ENCODE results near the gene CLCN1. TPM values are rescaled to one million over a fixed set of nuclear protein-coding genes. Genes with fewer than 3 reads are reported as not detected.

CLCN1 gene
- total RNA-seq, 2 experiments from 2014 or later: 0.06 TPM; not detected in 1

DNA sequence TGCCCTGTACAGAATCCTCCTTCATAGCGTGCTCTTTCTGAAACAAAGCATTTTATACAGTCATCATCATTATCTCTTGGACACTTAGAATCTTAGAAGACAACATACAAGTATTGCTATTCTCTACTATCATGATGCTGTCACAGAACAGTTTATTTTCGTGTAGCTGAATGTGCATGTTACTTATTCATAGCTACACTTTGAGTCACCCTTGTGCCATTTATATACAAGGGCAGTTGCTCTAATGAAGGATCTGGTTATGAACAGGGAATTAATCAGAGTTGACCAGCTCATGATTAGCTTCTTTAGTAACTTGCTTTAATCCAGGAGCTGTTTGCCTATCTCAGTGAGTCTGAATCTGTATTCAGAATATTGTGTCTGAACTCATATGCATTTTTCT, 16.6 kb upstream of the CLCN1 start:
- peaks cover 67% of the 10 kb centered on the region for H3K4me1 Mint-ChIP-seq
- H3K27me3 Mint-ChIP-seq: no peaks in the 10 kb centered on the region
- peaks cover 84% of the 10 kb centered on the region for H3K36me3 Mint-ChIP-seq (ENCODE audit: low read depth)
- CTCF ChIA-PET: interaction anchor here (0.6 to 4.1 kb wide), 18 partner anchors 10 to 697 kb away, joined by 3 to 32 read pairs (median 4); partner anchors contain the start of genes CASP2 and CLCN1
- no peak overlapping the region for H3K4me3 Mint-ChIP-seq
- no peaks in the 10 kb centered on the region for H3K9me3 Mint-ChIP-seq
- POLR2A ChIA-PET: interaction anchor here (0.7 kb wide), 1 partner anchor 11 kb away, joined by 3 read pairs; the partner anchor contains the start of gene CASP2
- no peak for DNase-seq
- H3K27ac Mint-ChIP-seq: no peak overlapping the region

- Mint-ChIP-seq H3K27ac (peak overlapping the region; percentile 43), H3K4me1 (peaks cover 67% of the 10 kb centered on the region), H3K9me3 (no peaks in the 10 kb centered on the region), H3K4me3 (no peak overlapping the region), H3K36me3 (ENCODE audit: low read depth) (peaks cover 84% of the 10 kb centered on the region), H3K27me3 (no peaks in the 10 kb centered on the region)
- ChIA-PET POLR2A (no interaction called here), CTCF (interaction anchor here (0.5 to 4.1 kb wide), 20 partner anchors 9 to 698 kb away, joined by 3 to 32 read pairs (median 4); partner anchors contain the start of genes CASP2 and CLCN1)
- peak; percentile 74 for DNase-seq
Measured at GRCh38 chr7:143299840-143300239, 16.1 kb upstream of the CLCN1 start.

DNA sequence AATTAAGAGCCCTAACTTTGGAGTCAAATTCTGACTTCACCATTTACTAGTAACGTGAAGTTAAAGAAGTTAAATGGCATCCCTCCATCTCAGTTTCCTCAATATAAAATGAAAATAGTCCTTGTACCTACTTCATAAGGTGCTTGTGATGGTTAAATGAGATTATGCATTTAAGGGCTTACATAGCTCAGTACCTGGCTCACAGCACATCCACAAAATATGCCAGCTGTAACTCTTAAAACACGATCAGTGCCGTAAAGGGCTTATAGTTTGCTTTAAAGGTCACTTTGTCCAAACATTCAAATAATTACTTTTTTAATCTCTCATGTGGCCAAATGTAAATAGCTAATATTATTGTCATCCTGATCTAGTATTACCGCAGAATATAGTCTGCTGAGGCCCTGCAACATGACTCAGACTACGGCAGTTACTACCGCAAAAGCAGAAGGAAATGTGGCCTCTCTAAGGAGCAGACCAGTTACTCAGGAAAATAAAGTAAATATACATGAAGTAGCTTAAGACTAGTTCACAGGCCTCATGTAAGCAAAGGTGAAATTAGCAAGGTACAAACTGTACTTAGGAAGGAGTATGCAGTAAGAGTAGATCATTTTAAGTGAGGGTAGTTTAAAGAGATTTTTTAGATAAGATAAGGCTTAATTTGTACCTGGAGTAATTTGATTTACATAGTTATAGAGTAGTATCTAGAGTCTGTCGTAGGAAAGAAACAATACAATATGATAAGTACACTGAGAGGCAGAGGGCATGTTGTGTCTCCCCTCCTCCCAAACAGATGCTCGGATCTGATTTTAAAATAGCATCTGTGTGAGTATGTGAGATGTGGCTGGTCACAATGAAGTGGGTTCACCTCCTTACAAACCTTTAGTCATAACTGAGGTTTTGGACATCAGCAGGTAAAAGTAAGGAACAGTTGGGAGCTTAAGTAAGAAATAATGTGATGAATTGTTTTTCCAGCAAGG, 14.7 kb upstream of the CLCN1 start:
- Mint-ChIP-seq H3K9me3 (no peaks in the 10 kb centered on the region), H3K36me3 (ENCODE audit: low read depth) (peaks cover 84% of the 10 kb centered on the region), H3K4me1 (peaks cover 65% of the 10 kb centered on the region), H3K27me3 (no peaks in the 10 kb centered on the region), H3K4me3 (no peak overlapping the region), H3K27ac (no peak overlapping the region)
- CTCF ChIA-PET: interaction anchor here (0.6 to 4.1 kb wide), 5 partner anchors 9 to 293 kb away, joined by 3 to 32 read pairs (median 4); no protein-coding TSS in a partner anchor
- POLR2A ChIA-PET: no interaction called here
- DNase-seq: no peak

DNA sequence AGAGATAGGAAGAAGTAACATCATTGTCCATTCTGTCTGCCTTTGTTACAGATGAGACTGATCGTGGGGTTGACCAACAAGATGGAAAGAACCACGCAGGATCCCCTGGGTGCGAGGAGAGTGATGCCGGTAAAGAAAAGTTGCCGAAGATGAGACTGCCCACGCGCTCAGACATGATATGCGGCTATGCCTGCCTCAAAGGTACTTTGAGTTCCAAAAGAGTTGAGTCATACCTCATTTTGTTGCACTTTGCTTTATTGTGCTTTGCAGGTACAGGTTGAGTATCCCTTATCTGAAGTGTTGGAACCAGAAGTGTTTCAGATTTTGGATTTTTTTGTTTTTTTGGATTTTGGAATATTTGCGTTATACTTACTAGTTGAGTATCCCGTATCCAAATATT, 12.2 kb upstream of the CLCN1 start:
- CTCF ChIA-PET: interaction anchor here (1.2 to 3.0 kb wide), 2 partner anchors 11 to 76 kb away, joined by 3 to 18 read pairs; no protein-coding TSS in a partner anchor
- H3K4me1 Mint-ChIP-seq: peaks cover 70% of the 10 kb centered on the region

DNA sequence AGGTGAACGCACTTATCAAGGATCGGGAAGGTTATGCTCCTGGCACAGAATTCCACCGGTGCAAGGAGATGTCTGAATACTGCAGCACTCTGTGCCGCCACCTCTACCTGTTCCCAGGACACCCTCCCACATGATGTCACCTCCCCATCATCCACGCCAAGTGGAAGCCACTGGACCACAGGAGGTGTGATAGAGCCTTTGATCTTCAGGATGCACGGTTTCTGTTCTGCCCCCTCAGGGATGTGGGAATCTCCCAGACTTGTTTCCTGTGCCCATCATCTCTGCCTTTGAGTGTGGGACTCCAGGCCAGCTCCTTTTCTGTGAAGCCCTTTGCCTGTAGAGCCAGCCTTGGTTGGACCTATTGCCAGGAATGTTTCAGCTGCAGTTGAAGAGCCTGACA, 11.0 kb upstream of the CLCN1 start:
- H3K4me3 Mint-ChIP-seq: no peak overlapping the region
- POLR2A ChIA-PET: no interaction called here
- peaks cover 93% of the 10 kb centered on the region for H3K36me3 Mint-ChIP-seq (ENCODE audit: low read depth)
- CTCF ChIA-PET: interaction anchor here (0.7 to 3.0 kb wide), 7 partner anchors 9 to 75 kb away, joined by 3 to 18 read pairs (median 3); partner anchors contain the start of gene CASP2
- no peak overlapping the region for H3K27ac Mint-ChIP-seq
- H3K4me1 Mint-ChIP-seq: peaks cover 70% of the 10 kb centered on the region
- DNase-seq: no peak
- H3K27me3 Mint-ChIP-seq: no peaks in the 10 kb centered on the region
- peaks cover 6% of the 10 kb centered on the region for H3K9me3 Mint-ChIP-seq

More for the DNA sequence above, 12.2 kb upstream of the CLCN1 start:
- H3K27me3 Mint-ChIP-seq: no peaks in the 10 kb centered on the region
- H3K9me3 Mint-ChIP-seq: peaks cover 5% of the 10 kb centered on the region
- H3K27ac Mint-ChIP-seq: no peak overlapping the region
- peaks cover 89% of the 10 kb centered on the region for H3K36me3 Mint-ChIP-seq (ENCODE audit: low read depth)
- DNase-seq: no peak
- no peak overlapping the region for H3K4me3 Mint-ChIP-seq
- POLR2A ChIA-PET: no interaction called here

DNA sequence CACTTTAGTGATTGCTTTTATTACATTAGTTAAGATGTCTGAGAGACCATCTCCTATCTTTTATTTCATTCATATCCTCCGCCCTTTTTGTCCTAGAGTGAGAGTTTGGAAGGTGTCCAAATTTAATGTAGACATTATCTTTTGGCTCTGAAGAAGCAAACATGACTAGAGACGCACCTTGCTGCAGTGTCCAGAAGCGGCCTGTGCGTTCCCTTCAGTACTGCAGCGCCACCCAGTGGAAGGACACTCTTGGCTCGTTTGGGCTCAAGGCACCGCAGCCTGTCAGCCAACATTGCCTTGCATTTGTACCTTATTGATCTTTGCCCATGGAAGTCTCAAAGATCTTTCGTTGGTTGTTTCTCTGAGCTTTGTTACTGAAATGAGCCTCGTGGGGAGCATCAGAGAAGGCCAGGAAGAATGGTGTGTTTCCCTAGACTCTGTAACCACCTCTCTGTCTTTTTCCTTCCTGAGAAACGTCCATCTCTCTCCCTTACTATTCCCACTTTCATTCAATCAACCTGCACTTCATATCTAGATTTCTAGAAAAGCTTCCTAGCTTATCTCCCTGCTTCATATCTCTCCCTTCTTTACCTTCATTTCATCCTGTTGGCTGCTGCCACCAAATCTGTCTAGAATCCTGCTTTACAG, 10.4 kb upstream of the CLCN1 start:
- Mint-ChIP-seq H3K36me3 (ENCODE audit: low read depth) (peaks cover 93% of the 10 kb centered on the region), H3K27me3 (no peaks in the 10 kb centered on the region), H3K27ac (peak overlapping the region; percentile 21), H3K4me3 (no peak overlapping the region), H3K9me3 (peaks cover 7% of the 10 kb centered on the region), H3K4me1 (peaks cover 70% of the 10 kb centered on the region)
- POLR2A ChIA-PET: no interaction called here
- CTCF ChIA-PET: interaction anchor here (0.7 to 3.0 kb wide), 6 partner anchors 9 to 65 kb away, joined by 3 to 18 read pairs (median 8); partner anchors contain the start of gene CLCN1
- DNase-seq: peak; percentile 71

GRCh38 chr7:143308632-143309031, 7.3 kb upstream of the CLCN1 start:
- H3K36me3 Mint-ChIP-seq (ENCODE audit: low read depth): peaks cover 85% of the 10 kb centered on the region
- no peaks in the 10 kb centered on the region for H3K27me3 Mint-ChIP-seq
- no peak for DNase-seq
- no peak overlapping the region for H3K4me3 Mint-ChIP-seq
- POLR2A ChIA-PET: no interaction called here
- H3K4me1 Mint-ChIP-seq: peaks cover 72% of the 10 kb centered on the region
- CTCF ChIA-PET: interaction anchor here (0.9 to 3.4 kb wide), 10 partner anchors 9 to 135 kb away, joined by 3 to 13 read pairs (median 3); no protein-coding TSS in a partner anchor
- H3K9me3 Mint-ChIP-seq: peaks cover 13% of the 10 kb centered on the region
- no peak overlapping the region for H3K27ac Mint-ChIP-seq

- Mint-ChIP-seq H3K9me3 (peaks cover 8% of the 10 kb centered on the region), H3K27me3 (peaks cover 5% of the 10 kb centered on the region), H3K36me3 (ENCODE audit: low read depth) (peaks cover 38% of the 10 kb centered on the region), H3K27ac (no peak overlapping the region), H3K4me3 (no peak overlapping the region), H3K4me1 (peaks cover 38% of the 10 kb centered on the region)
- POLR2A ChIA-PET: no interaction called here
- DNase-seq: no peak
- CTCF ChIA-PET: interaction anchor here (1.7 kb wide), 1 partner anchor 66 kb away, joined by 5 read pairs; no protein-coding TSS in a partner anchor
Measured at GRCh38 chr7:143314127-143314526, 1.8 kb upstream of the CLCN1 start.

- CTCF ChIA-PET: interaction anchor here (0.8 to 1.2 kb wide), 5 partner anchors 10 to 64 kb away, joined by 3 to 4 read pairs (median 3); no protein-coding TSS in a partner anchor
- H3K4me3 Mint-ChIP-seq: no peak overlapping the region
- H3K9me3 Mint-ChIP-seq: peaks cover 4% of the 10 kb centered on the region
- H3K36me3 Mint-ChIP-seq (ENCODE audit: low read depth): peaks cover 20% of the 10 kb centered on the region
- POLR2A ChIA-PET: no interaction called here
- no peak overlapping the region for H3K27ac Mint-ChIP-seq
- H3K4me1 Mint-ChIP-seq: peaks cover 15% of the 10 kb centered on the region
- DNase-seq: no peak
- peaks cover 8% of the 10 kb centered on the region for H3K27me3 Mint-ChIP-seq
Measured at GRCh38 chr7:143316492-143316891, 581 bp downstream of the CLCN1 start.

DNA sequence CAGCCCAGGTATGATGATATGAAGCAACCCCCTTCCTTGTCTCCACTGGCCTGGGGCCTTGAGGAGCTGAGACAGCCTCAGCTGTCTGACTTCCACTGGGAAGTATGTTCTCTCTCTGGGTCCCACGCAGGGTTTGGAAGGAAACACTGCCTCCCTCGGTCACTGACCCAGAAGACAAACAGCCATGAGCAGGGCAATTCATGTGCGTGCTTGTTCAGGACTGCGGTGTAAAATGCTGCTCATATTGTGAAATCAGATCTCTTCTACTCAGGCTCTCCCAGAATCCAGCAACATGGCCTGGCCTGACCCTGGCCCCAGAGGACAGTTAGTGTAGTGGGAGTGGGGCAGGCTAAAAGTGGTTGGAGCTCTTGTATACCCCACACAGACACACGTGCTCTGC, 2.8 kb downstream of the CLCN1 start:
- H3K27ac Mint-ChIP-seq: no peak overlapping the region
- DNase-seq: no peak
- H3K4me3 Mint-ChIP-seq: no peak overlapping the region
- peaks cover 8% of the 10 kb centered on the region for H3K27me3 Mint-ChIP-seq
- H3K4me1 Mint-ChIP-seq: peaks cover 6% of the 10 kb centered on the region
- peaks cover 5% of the 10 kb centered on the region for H3K36me3 Mint-ChIP-seq (ENCODE audit: low read depth)
- CTCF ChIA-PET: interaction anchor here (0.9 to 2.2 kb wide), 3 partner anchors 9 to 103 kb away, joined by 3 to 4 read pairs (median 3); no protein-coding TSS in a partner anchor
- POLR2A ChIA-PET: no interaction called here
- no peaks in the 10 kb centered on the region for H3K9me3 Mint-ChIP-seq

DNA sequence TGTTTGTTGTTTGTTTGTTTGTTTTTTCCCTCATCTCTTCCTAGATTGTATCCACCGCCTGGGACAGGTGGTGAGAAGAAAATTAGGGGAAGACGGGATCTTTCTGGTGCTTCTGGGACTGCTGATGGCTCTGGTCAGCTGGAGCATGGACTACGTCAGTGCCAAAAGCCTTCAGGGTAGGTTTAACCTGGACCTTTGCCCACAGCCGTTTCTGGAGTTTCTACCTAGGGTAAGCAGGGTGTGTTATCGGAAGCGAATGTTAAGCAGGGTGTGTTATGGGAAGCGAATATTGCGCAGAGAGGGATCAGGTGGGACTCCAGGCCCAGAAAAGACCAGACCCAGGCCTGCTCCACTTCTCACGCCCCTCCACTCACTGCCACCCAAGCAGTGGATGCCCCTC, 4.7 kb downstream of the CLCN1 start:
- DNase-seq: no peak
- Mint-ChIP-seq H3K27ac (no peak overlapping the region), H3K9me3 (no peaks in the 10 kb centered on the region), H3K4me3 (no peak overlapping the region), H3K27me3 (peaks cover 8% of the 10 kb centered on the region), H3K36me3 (ENCODE audit: low read depth) (no peaks in the 10 kb centered on the region), H3K4me1 (peaks cover 14% of the 10 kb centered on the region)
- ChIA-PET POLR2A (no interaction called here), CTCF (interaction anchor here (0.6 to 2.2 kb wide), 2 partner anchors 11 to 39 kb away, joined by 3 to 4 read pairs; no protein-coding TSS in a partner anchor)

DNA sequence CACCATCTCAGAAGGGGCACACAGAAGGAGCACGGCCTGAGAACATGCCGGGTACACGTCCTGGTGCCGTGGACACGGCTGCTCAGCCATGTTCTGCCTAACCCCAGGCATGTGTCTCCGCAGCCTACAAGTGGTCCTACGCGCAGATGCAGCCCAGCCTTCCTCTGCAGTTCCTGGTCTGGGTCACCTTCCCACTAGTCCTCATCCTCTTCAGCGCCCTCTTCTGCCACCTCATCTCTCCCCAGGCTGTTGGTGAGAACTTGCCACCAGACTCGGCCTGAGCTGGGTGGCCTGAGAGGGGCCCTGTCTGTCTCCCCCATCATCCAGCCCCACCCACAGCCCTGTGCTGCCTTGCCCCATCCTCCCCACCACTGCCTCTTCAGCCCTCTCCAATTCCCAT, 5.3 kb downstream of the CLCN1 start:
- POLR2A ChIA-PET: no interaction called here
- Mint-ChIP-seq H3K27me3 (peaks cover 8% of the 10 kb centered on the region), H3K4me1 (peaks cover 17% of the 10 kb centered on the region), H3K9me3 (no peaks in the 10 kb centered on the region), H3K36me3 (ENCODE audit: low read depth) (no peaks in the 10 kb centered on the region), H3K27ac (no peak overlapping the region), H3K4me3 (no peak overlapping the region)
- DNase-seq: no peak
- CTCF ChIA-PET: interaction anchor here (0.6 kb wide), 1 partner anchor 33 kb away, joined by 3 read pairs; the partner anchor contains the start of gene CASP2
